Breast epithelium (tissue), 3 donors: Measurements from ENCODE around the gene FEV.

Source experiments
- POLR2A ChIP-seq: fragments of 450-650 bp; IDR thresholded peaks from one replicate; pipeline ENCODE4 v1.6.1; 2016; ENCODE audit warnings: antibody characterized with exemption, mild to moderate bottlenecking, moderate library complexity
- POLR2AphosphoS5 ChIP-seq, 3 donors: sonication (generic); formaldehyde crosslinking; IDR thresholded peaks; one replicate each; pipeline ENCODE4 v1.6.1; 2017; ENCODE audit warnings: antibody characterized with exemption in 3 of 3
- TF ChIP-seq, protein P1 (sequence below), 3 donors: fragments of 450-650 bp; IDR thresholded peaks; one replicate each; pipeline ENCODE4 v1.5.1; 2016 to 2017; ENCODE audit warnings: antibody characterized with exemption in 3 of 3, mild to moderate bottlenecking in 3 of 3, moderate library complexity in 3 of 3

DNA sequence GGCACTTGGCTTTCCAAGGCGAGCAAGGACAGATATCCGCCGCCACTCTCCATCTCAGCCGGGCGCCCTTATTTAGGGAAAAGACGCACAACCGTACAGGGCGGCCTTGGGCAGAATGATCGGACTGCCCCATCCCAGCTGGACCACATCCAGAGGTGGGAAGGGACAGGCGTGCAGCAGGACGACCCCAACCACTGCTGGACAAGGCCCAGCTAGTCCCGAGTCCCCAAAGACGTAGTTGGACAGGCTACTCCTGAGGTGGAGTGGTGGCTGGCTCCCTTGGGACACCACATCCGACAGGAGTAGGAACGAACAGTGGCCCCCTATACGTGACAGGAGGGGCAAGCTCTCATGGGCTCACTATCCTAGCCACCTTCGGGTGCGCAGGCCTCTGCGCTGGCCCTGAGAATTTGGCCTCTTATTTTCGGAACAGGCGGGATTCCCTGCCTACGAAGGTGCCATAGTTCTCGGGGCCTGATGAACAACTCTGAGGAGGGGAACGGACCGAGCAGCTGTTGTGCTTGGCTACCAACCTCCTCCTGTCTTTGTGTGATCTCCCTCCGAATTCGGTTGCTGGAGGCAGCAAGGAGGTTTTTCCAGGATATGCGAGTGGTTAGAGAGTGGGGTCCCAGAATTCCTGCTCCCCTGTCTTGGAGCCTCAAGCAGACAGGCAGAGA lies 2.3 kb downstream of the FEV start:
- TF ChIP-seq, protein P1, sequence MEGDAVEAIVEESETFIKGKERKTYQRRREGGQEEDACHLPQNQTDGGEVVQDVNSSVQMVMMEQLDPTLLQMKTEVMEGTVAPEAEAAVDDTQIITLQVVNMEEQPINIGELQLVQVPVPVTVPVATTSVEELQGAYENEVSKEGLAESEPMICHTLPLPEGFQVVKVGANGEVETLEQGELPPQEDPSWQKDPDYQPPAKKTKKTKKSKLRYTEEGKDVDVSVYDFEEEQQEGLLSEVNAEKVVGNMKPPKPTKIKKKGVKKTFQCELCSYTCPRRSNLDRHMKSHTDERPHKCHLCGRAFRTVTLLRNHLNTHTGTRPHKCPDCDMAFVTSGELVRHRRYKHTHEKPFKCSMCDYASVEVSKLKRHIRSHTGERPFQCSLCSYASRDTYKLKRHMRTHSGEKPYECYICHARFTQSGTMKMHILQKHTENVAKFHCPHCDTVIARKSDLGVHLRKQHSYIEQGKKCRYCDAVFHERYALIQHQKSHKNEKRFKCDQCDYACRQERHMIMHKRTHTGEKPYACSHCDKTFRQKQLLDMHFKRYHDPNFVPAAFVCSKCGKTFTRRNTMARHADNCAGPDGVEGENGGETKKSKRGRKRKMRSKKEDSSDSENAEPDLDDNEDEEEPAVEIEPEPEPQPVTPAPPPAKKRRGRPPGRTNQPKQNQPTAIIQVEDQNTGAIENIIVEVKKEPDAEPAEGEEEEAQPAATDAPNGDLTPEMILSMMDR (IDR thresholded peaks at IDR 0.05), result no peak
- TF ChIP-seq POLR2A (no peak), POLR2AphosphoS5 (IDR thresholded peaks at IDR 0.05) (no peak)
